HCT116 (cell line): ENCODE data around the gene TMEM14A. TPM values are rescaled to one million over a fixed set of nuclear protein-coding genes. Genes with fewer than 3 reads are reported as not detected.
A peak's percentile ranks its signal among the peaks of the same experiment; 100 is the strongest.

Experiments used
- ATAC-seq: fragments of 200-7000 bp; cut with Tn5 transposase; 2 replicates; pipeline ENCODE4 v1.9.1; 2020; ENCODE audit warnings: mild to moderate bottlenecking, moderate library complexity
- BruUV-seq: library from RNA; stranded (reverse); fragments of 400-500 nt; replicated peaks from 2 replicates; lab custom pipeline; 2021; lab: Mats Ljungman, UMichigan
- CTCF ChIA-PET: fragments of 300-600 bp; sonication (Branson Sonifier 250); formaldehyde crosslinking; loops from one replicate; lab custom pipeline; 2021; ENCODE audit warnings: antibody characterized with exemption; lab: Charles Lee
- POLR2A ChIA-PET: fragments of 300-600, 350-600 bp; sonication (Branson Sonifier 250); formaldehyde crosslinking; loops from one replicate; lab custom pipeline; 2021; ENCODE audit warnings: antibody characterized with exemption; lab: Charles Lee
- RAD21 ChIA-PET, 2 experiments: fragments of 300-600 bp; sonication (Branson Sonifier 250); formaldehyde crosslinking; loops; one replicate each; lab custom pipeline; 2023; ENCODE audit warnings: low total read pairs in 2 of 2; ENCODE audit not compliant: uncharacterized antibody in 2 of 2, unreplicated experiment in 2 of 2, low non-redundant PET in 1 of 2; lab: Charles Lee
- DNase-seq: peaks from one replicate; pipeline ENCODE4 v3.0.0-alpha.2; 2010; ENCODE audit warnings: low read depth, low spot score
- H2AFZ ChIP-seq: fragments of 200-600 bp; shearing (Covaris generic), sonication (generic); 2 replicates; pipeline ENCODE4 v1.6.1; 2017; ENCODE audit warnings: low read depth, mixed run types, mixed read lengths, antibody characterized with exemption, low read length; ENCODE audit not compliant: poor library complexity, severe bottlenecking
- H3K27ac ChIP-seq: 2 replicates; pipeline ENCODE4 v1.5.1; 2012; ENCODE audit warnings: low read depth, low read length
- H3K27me3 ChIP-seq: fragments of 200-600 bp; sonication (generic); 2 replicates; pipeline ENCODE4 v1.6.1; 2016; ENCODE audit warnings: mixed run types, low read length, mixed read lengths; ENCODE audit not compliant: insufficient read depth
- H3K36me3 ChIP-seq, 2 experiments: fragments of 200-500 bp in 1 of 2; fragments of 200-600 bp in 1 of 2; sonication (Bioruptor generic) in 1 of 2; sonication (generic) in 1 of 2; 2 replicates each; pipeline versions ENCODE4 v1.5.1 to v1.6.1; 2014 to 2016; ENCODE audit warnings: low read length in 2 of 2, inconsistent platforms in 1 of 2, mixed read lengths in 1 of 2, mixed run types in 1 of 2; ENCODE audit not compliant: insufficient read depth in 2 of 2, control insufficient read depth in 1 of 2
- H3K4me1 ChIP-seq, 2 experiments: fragments of 200-600 bp in 1 of 2; sonication (generic) in 1 of 2; 2 replicates each; pipeline versions ENCODE4 v1.5.1 to v1.6.1; 2012 to 2017; ENCODE audit warnings: low read length in 2 of 2, inconsistent platforms in 1 of 2, mild to moderate bottlenecking in 1 of 2, mixed read lengths in 1 of 2, mixed run types in 1 of 2, moderate library complexity in 1 of 2; ENCODE audit not compliant: insufficient read depth in 2 of 2, control insufficient read depth in 1 of 2
- H3K4me2 ChIP-seq: fragments of 200-600 bp; sonication (generic); 2 replicates; pipeline ENCODE4 v1.6.1; 2017; ENCODE audit warnings: mixed run types, low read length, mixed read lengths
- H3K4me3 ChIP-seq, 2 experiments: fragments of 200-600 bp in 1 of 2; sonication (generic) in 1 of 2; replicated peaks in 1 of 2; 2 replicates each; pipeline ENCODE4 v1.5.1; 2011 to 2016; ENCODE audit warnings: low read length in 2 of 2, control low read depth in 1 of 2, low read depth in 1 of 2, mild to moderate bottlenecking in 1 of 2, mixed read lengths in 1 of 2, mixed run types in 1 of 2
- H3K79me2 ChIP-seq: fragments of 200-600 bp; sonication (generic); 2 replicates; pipeline ENCODE4 v1.6.1; 2017; ENCODE audit warnings: mild to moderate bottlenecking, mixed run types, low read length, moderate library complexity, mixed read lengths; ENCODE audit not compliant: insufficient read depth
- H3K9ac ChIP-seq: fragments of 200-600 bp; sonication (generic); 2 replicates; pipeline ENCODE4 v1.6.1; 2016; ENCODE audit warnings: low read length, mixed read lengths
- H3K9me2 ChIP-seq: fragments of 200-600 bp; sonication (generic), shearing (Covaris generic); 2 replicates; pipeline ENCODE4 v1.6.1; 2017; ENCODE audit warnings: mixed run types, mild to moderate bottlenecking, moderate library complexity; ENCODE audit not compliant: insufficient read depth
- H3K9me3 ChIP-seq, 2 experiments: fragments of 200-500 bp in 1 of 2; fragments of 200-600 bp in 1 of 2; sonication (Bioruptor generic) in 1 of 2; sonication (generic) in 1 of 2; 2 replicates each; pipeline ENCODE4 v1.6.1; 2014 to 2017; ENCODE audit warnings: low read length in 2 of 2, mixed read lengths in 2 of 2, inconsistent platforms in 1 of 2, low read depth in 1 of 2, mild to moderate bottlenecking in 1 of 2, mixed run types in 1 of 2, moderate library complexity in 1 of 2; ENCODE audit not compliant: control insufficient read depth in 1 of 2, insufficient read depth in 1 of 2
- H4K20me1 ChIP-seq: fragments of 200-600 bp; sonication (generic), shearing (Covaris generic); 2 replicates; pipeline ENCODE4 v1.6.1; 2017; ENCODE audit warnings: mixed run types, mild to moderate bottlenecking, moderate library complexity; ENCODE audit not compliant: insufficient read depth
- ATF3 ChIP-seq: IDR thresholded peaks from 2 replicates; pipeline ENCODE4 v1.6.1; 2012
- CBX3 ChIP-seq: IDR thresholded peaks from 2 replicates; pipeline ENCODE4 v1.6.1; 2012; ENCODE audit warnings: low read depth
- CEBPB ChIP-seq: IDR thresholded peaks from 2 replicates; pipeline ENCODE4 v1.6.1; 2012; ENCODE audit warnings: low read depth
- EGR1 ChIP-seq: IDR thresholded peaks from 2 replicates; pipeline ENCODE4 v1.6.1; 2012; ENCODE audit warnings: low read depth
- ELF1 ChIP-seq: IDR thresholded peaks from 2 replicates; pipeline ENCODE4 v1.6.1; 2012; ENCODE audit warnings: low read depth, borderline replicate concordance
- EZH2 ChIP-seq: fragments of 200-600 bp; sonication (generic); IDR thresholded peaks from 2 replicates; pipeline ENCODE4 v1.6.1; 2017; ENCODE audit warnings: antibody characterized with exemption, mixed run types
- EZH2phosphoT487 ChIP-seq: fragments of 200-600 bp; IDR thresholded peaks from 2 replicates; pipeline ENCODE4 v1.6.1; 2018; ENCODE audit warnings: antibody characterized with exemption, borderline replicate concordance
- FOSL1 ChIP-seq: IDR thresholded peaks from 2 replicates; pipeline ENCODE4 v1.6.1; 2012; ENCODE audit warnings: low read depth
- JUND ChIP-seq: IDR thresholded peaks from 2 replicates; pipeline ENCODE4 v1.6.1; 2012
- MAX ChIP-seq: IDR thresholded peaks from 2 replicates; pipeline ENCODE4 v1.6.1; 2012
- POLR2AphosphoS5 ChIP-seq: IDR thresholded peaks from 2 replicates; pipeline ENCODE4 v1.6.1; 2011; ENCODE audit warnings: mild to moderate bottlenecking, low read depth, low read length, moderate library complexity
- RAD21 ChIP-seq: IDR thresholded peaks from 2 replicates; pipeline ENCODE4 v1.6.1; 2012; ENCODE audit warnings: low read depth, mild to moderate bottlenecking
- REST ChIP-seq: IDR thresholded peaks from 2 replicates; pipeline ENCODE4 v1.6.1; 2012; ENCODE audit warnings: low read depth
- SIN3A ChIP-seq: IDR thresholded peaks from 2 replicates; pipeline ENCODE4 v1.6.1; 2012; ENCODE audit warnings: low read depth
- SP1 ChIP-seq: IDR thresholded peaks from 2 replicates; pipeline ENCODE4 v1.6.1; 2012; ENCODE audit warnings: low read depth
- SRF ChIP-seq: IDR thresholded peaks from 2 replicates; pipeline ENCODE4 v1.6.1; 2012; ENCODE audit warnings: low read depth
- TCF7L2 ChIP-seq: IDR thresholded peaks from 2 replicates; pipeline ENCODE4 v1.7.0; 2011; ENCODE audit warnings: borderline replicate concordance, inconsistent platforms; ENCODE audit not compliant: insufficient read depth, insufficient read length; ENCODE audit errors: extremely low read depth
- YY1 ChIP-seq: IDR thresholded peaks from 2 replicates; pipeline ENCODE4 v1.6.1; 2011; ENCODE audit warnings: low read length, low read depth, moderate library complexity, mild to moderate bottlenecking; ENCODE audit not compliant: insufficient replicate concordance; ENCODE audit errors: extremely low read depth
- ZBTB33 ChIP-seq: IDR thresholded peaks from 2 replicates; pipeline ENCODE4 v1.6.1; 2011; ENCODE audit warnings: mild to moderate bottlenecking, low read length, moderate library complexity; ENCODE audit not compliant: insufficient replicate concordance; ENCODE audit errors: extremely low read depth
- ZFX ChIP-seq: fragments of 450-650 bp; IDR thresholded peaks from 2 replicates; pipeline ENCODE4 v1.6.1; 2017
- ZNF274 ChIP-seq: fragments of 200-500 bp; sonication (Bioruptor generic); IDR thresholded peaks from 2 replicates; pipeline ENCODE4 v1.6.1; 2014; ENCODE audit warnings: mild to moderate bottlenecking, low read depth, low read length, inconsistent platforms
- intact Hi-C: fragments of 100-400 bp; cut with micrococcal nuclease; formaldehyde crosslinking; loops from 2 replicates; pipeline ENCODE4 v1.10.0; 2022
- total RNA-seq: library from RNA; stranded (reverse); gene quantifications from one replicate; pipeline ENCODE4 v1.2.1, GENCODE V29; 2021; ENCODE audit not compliant: unreplicated experiment

The TMEM14A gene
- total RNA-seq, 1 experiment from 2014 or later: 51.5 TPM

- Histone ChIP-seq H3K9me3 (no peaks in the 10 kb centered on the region), H3K27ac (no peak overlapping the region), H3K4me3 (no peak overlapping the region), H3K79me2 (no peaks in the 10 kb centered on the region), H2AFZ (peak overlapping the region; percentile 86), H3K9me2 (no peaks in the 10 kb centered on the region), H3K36me3 (no peaks in the 10 kb centered on the region), H3K4me2 (no peak overlapping the region), H4K20me1 (no peaks in the 10 kb centered on the region), H3K4me1 (peaks cover 0 to 15% of the 10 kb centered on the region in 2 experiments; a peak in 1 of 4 replicates), H3K9ac (no peak overlapping the region), H3K27me3 (no peaks in the 10 kb centered on the region)
- CTCF ChIA-PET: interaction anchor here (0.6 to 1.1 kb wide), 6 partner anchors 11 to 443 kb away, joined by 3 to 7 read pairs (median 4); no protein-coding TSS in a partner anchor
- RAD21 ChIA-PET: no interaction called here
- intact Hi-C loops: loop anchor here (1.0 to 2.0 kb wide), 2 partner anchors 271 to 760 kb away; partner anchors contain the start of gene GSTA4
- DNase-seq: peak; percentile 63
- no TSS peak for BruUV-seq
- ATAC-seq: peak; percentile 100
- POLR2A ChIA-PET: interaction anchor here (0.6 kb wide), 1 partner anchor 19 kb away, joined by 3 read pairs; no protein-coding TSS in a partner anchor
- TF ChIP-seq JUND (no peak), RAD21 (peak; percentile 67), SP1 (no peak), SRF (no peak), EZH2phosphoT487 (no peak), EZH2 (no peak), ATF3 (no peak), FOSL1 (no peak), EGR1 (no peak), ELF1 (no peak), TCF7L2 (no peak), YY1 (no peak), MAX (no peak), POLR2AphosphoS5 (no peak), ZNF274 (no peak), SIN3A (no peak), CEBPB (peak; percentile 77), ZFX (no peak), ZBTB33 (no peak), REST (no peak), CBX3 (0 out of 2 replicates have a peak, but pooled peaks have one; percentile 39)
These were observed 53.7 kb downstream of the TMEM14A start for GRCh38 chr6:52724406-52725121.
